Cardiac fibroblast (primary cell): Measurements from ENCODE around the gene LYPD8.
"Not testable (repeated sequence)": the region's sequence is repeated elsewhere in the genome, so short reads cannot be mapped to it uniquely, and the experiment has no call there.

Experiments
- DNase-seq, 2 donors: peaks; one replicate each; pipeline versions ENCODE4 v3.0.0 to v3.0.0-alpha.2; 2010; ENCODE audit warnings: low read depth in 2 of 2
- H3K4me3 ChIP-seq, 2 donors: replicated peaks in 1 of 2; 1 replicate in 1 of 2; 2 replicates in 1 of 2; pipeline ENCODE4 v1.5.1; 2011; ENCODE audit warnings: low read depth in 2 of 2, low read length in 2 of 2, mild to moderate bottlenecking in 2 of 2, moderate library complexity in 1 of 2
- TF ChIP-seq, protein P1 (sequence below): IDR thresholded peaks from one replicate; pipeline ENCODE4 v1.5.1; 2011; ENCODE audit warnings: low read depth, mild to moderate bottlenecking, low read length, inconsistent platforms

Gene LYPD8

DNA sequence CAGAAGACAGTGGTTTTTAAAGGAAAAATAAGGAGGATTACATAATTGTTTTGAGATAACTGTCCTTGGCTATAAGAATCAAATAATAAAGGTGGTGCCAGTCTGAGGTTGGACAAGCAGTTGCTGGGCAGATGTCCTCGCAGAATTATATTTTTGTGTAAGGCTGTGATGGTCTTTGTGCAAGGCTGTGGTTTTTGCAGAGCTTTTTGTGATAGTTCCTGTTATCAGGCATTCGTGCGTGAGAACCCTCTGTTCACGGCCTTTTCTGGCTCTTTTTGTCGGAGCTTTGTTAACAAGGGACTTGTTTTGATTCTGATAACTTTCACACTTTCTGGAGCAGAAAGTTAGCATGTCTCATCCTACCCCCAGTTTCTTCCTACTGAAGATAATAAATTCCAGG lies 36.8 kb upstream of the LYPD8 start:
- H3K4me3 ChIP-seq = no peak overlapping the region
- TF ChIP-seq, protein P1, sequence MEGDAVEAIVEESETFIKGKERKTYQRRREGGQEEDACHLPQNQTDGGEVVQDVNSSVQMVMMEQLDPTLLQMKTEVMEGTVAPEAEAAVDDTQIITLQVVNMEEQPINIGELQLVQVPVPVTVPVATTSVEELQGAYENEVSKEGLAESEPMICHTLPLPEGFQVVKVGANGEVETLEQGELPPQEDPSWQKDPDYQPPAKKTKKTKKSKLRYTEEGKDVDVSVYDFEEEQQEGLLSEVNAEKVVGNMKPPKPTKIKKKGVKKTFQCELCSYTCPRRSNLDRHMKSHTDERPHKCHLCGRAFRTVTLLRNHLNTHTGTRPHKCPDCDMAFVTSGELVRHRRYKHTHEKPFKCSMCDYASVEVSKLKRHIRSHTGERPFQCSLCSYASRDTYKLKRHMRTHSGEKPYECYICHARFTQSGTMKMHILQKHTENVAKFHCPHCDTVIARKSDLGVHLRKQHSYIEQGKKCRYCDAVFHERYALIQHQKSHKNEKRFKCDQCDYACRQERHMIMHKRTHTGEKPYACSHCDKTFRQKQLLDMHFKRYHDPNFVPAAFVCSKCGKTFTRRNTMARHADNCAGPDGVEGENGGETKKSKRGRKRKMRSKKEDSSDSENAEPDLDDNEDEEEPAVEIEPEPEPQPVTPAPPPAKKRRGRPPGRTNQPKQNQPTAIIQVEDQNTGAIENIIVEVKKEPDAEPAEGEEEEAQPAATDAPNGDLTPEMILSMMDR = no peak
- no peak for DNase-seq

DNA sequence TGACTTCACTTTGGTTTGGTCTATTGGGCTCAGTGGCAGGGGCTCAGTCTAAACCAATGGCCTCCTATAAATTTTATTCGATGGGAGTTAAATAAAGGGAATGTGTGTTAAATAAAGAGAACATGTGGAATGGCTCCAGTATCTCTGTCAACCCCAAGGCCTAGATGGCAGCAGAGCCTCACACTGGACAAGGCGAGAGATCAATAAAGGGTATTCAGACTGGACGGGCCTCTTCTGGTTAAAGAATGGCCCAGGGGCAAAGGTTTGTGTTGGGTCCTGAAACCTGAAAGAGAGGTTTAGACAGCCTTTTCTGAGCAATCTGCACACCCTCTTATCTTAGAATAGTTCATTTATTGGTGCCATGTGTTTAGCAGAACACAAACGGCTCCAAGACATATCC lies 35.5 kb upstream of the LYPD8 start:
- no peak for DNase-seq
- TF ChIP-seq, protein P1 = no peak

DNA sequence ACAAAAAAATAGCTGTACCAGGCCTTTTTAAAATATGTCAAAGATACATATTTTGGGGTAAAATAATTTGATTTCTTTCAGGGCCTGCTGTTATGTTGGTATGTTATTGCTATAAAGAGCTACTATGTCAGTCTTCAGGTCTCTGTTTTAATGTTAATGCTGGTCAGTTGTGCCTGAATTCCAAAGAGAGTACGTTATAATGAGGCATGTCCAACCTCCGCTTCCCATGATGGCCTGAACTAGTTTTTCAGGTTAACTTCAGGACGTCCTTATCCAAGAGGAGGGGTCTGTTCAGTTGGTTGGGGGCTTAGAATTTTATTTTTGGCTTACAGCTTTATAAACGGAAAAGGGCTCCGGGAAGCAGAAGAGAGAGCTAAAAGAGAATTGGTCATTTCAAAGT lies 34.9 kb upstream of the LYPD8 start:
- no peak overlapping the region for H3K4me3 ChIP-seq
- DNase-seq = no peak

More for the DNA sequence above, 35.5 kb upstream of the LYPD8 start:
- H3K4me3 ChIP-seq = no peak overlapping the region

DNA sequence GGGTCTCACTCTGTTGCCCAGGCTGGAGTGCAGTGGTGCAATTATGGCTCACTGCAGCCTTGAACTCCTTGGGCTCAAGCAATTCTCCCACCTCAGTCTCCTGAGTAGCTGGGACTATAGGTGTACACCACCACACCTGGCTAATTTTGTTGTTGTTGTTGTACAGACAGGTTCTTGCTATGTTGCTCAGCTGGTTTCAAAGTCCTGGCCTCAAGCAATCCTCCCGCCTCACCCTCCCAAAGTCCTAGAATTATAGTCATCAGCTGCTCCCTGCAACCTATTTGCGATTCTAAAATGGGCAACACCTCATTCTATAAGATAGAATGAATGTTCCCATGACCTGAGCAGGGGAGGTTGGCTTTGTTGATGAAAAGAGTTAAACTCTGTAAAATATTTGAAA lies 33.8 kb upstream of the LYPD8 start:
- H3K4me3 ChIP-seq, DNase-seq: not testable (repeated sequence)

More for the DNA sequence above, 34.9 kb upstream of the LYPD8 start:
- TF ChIP-seq, protein P1 = no peak

DNA sequence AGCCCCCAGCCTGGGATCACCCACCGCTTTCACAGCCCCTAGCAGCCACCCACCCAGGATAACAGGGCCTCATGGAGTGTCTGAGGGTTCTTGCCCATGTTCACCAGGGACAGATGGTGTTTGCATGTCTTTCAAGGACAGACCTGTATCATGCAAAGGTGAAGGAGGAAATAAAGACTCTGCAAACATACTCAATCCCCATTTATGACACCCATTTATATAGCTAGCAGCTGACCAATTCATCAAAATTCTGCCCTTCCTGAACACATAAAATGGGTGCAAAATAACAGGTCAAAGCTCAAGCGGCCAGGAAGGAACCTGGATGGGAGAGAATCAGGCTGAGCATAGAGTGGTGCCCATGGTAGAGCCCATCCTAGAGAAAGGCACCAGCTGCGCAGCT lies 32.8 kb upstream of the LYPD8 start:
- TF ChIP-seq, protein P1 = no peak
- no peak overlapping the region for H3K4me3 ChIP-seq
- DNase-seq = no peak

DNA sequence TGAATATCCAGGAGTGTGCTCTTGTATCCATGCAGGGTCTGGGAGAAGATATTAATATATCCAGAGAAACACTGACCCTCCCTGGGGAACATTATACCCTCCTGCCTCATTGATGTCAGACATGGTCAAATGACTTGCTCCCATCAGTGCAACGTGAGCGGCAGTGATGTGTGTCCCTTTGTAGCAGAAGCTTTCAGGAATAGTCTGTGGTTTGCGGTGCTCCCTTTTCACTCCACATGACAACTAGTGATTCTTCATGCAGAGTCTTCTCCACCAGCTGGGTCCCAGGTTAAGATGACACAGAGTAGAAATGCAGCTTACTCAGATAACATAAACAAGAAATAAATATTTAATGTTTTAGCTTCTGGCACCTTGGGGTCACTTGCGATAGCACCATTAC lies 31.9 kb upstream of the LYPD8 start:
- DNase-seq = no peak
- no peak overlapping the region for H3K4me3 ChIP-seq
- TF ChIP-seq, protein P1 = no peak

DNA sequence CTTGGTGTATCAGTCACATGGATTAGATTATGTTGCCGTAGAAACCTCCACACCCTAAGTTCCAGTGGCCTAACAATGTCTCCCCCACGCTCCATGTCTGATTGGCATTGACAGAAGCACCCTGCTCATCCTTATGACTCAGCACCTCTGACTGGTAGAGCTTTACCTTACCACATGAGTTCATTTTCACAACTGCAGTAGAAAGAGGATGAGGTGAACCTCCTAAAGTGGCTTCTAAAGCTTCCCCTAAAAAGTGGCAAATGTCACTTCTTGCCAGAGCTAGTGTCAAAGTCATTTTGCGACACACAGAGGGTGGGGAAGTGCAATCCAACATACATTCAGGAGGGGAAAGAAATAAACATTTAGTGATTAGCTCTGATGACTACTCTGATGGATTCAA lies 30.6 kb upstream of the LYPD8 start:
- TF ChIP-seq, protein P1 = no peak
- no peak overlapping the region for H3K4me3 ChIP-seq
- no peak for DNase-seq
